Transverse colon (tissue), 4 donors: ENCODE data around the gene PRKAR1B. TPM values are rescaled to one million over a fixed set of nuclear protein-coding genes. Genes with fewer than 3 reads are reported as not detected.

Experiments
- DNase-seq: peaks from one replicate; pipeline ENCODE4 v3.0.0-alpha.2; 2019
- H3K27ac ChIP-seq, 4 donors: fragments of 200-600 bp; sonication (generic); 2 replicates each; pipeline ENCODE4 v1.5.1; 2016 to 2018; ENCODE audit warnings: inconsistent platforms in 4 of 4
- H3K27me3 ChIP-seq: fragments of 200-600 bp; sonication (generic); 2 replicates; pipeline ENCODE4 v1.5.1; 2017; ENCODE audit warnings: inconsistent platforms
- H3K36me3 ChIP-seq, 4 donors: fragments of 200-600 bp; sonication (generic); 2 replicates each; pipeline ENCODE4 v1.5.1; 2017 to 2019; ENCODE audit warnings: inconsistent platforms in 4 of 4
- H3K4me1 ChIP-seq, 4 donors: fragments of 200-600 bp; sonication (generic); 2 replicates each; pipeline ENCODE4 v1.5.1; 2017 to 2020; ENCODE audit warnings: inconsistent platforms in 4 of 4
- H3K4me3 ChIP-seq, 4 donors: fragments of 200-600 bp; sonication (generic); 1 replicate in 1 of 4; 2 replicates in 3 of 4; pipeline versions ENCODE4 v1.5.1 to v1.6.1; 2017 to 2019; ENCODE audit warnings: inconsistent platforms in 4 of 4
- H3K9me3 ChIP-seq, 2 donors: fragments of 200-600 bp; sonication (generic); 2 replicates each; pipeline ENCODE4 v1.5.1; 2017 to 2019; ENCODE audit warnings: inconsistent platforms in 2 of 2
- EP300 ChIP-seq: sonication (generic); formaldehyde crosslinking; IDR thresholded peaks from one replicate; pipeline ENCODE4 v1.6.1; 2017; ENCODE audit warnings: antibody characterized with exemption, low read depth
- POLR2A ChIP-seq: fragments of 450-650 bp; IDR thresholded peaks from one replicate; pipeline ENCODE4 v1.6.1; 2016; ENCODE audit warnings: antibody characterized with exemption, mild to moderate bottlenecking, moderate library complexity
- POLR2AphosphoS5 ChIP-seq, 3 donors: sonication (generic); formaldehyde crosslinking; IDR thresholded peaks; one replicate each; pipeline ENCODE4 v1.6.1; 2016; ENCODE audit warnings: antibody characterized with exemption in 3 of 3
- WGBS, 2 donors: methylation state at CpG; one replicate each; pipeline ENCODE4 v1.1.5; 2018; ENCODE audit warnings: low coverage in 1 of 2; 5-methylcytosine and 5-hydroxymethylcytosine counted together
- in situ Hi-C, 4 donors: fragments of 200-750 bp; cut with MboI; loops; one replicate each; pipeline versions ENCODE4 v1.15.0 to v1.15.1; 2017; ENCODE audit warnings: low sequenced_read_pairs in 3 of 4, low pct_ligation_motif_present in 1 of 4, low pct_unique_long_range_greater_than_20kb in 1 of 4
- intact Hi-C: fragments of 100-400 bp; cut with DNase I; formaldehyde crosslinking; loops from one replicate; pipeline ENCODE4 v1.15.1; 2023; ENCODE audit warnings: low total_unique reads
- total RNA-seq, 4 donors: library from RNA; depleted of rRNA; stranded (reverse); fragments of >200 nt; gene quantifications; one replicate each; pipeline ENCODE4 v1.1.0, GENCODE V29; 2016
- TF ChIP-seq, protein P1 (sequence below), 5 experiments: fragments of 200-600 bp in 3 of 5; fragments of 450-650 bp in 2 of 5; sonication (generic) in 3 of 5; IDR thresholded peaks; 1 replicate in 2 of 5; 2 replicates in 3 of 5; pipeline ENCODE4 v1.5.1; 2016 to 2017; ENCODE audit warnings: antibody characterized with exemption in 5 of 5, inconsistent platforms in 3 of 5, mild to moderate bottlenecking in 2 of 5, moderate library complexity in 1 of 5

PRKAR1B gene
- total RNA-seq, 4 donors from 2014 or later = 15.7 to 53.9 (median 16.9) TPM

DNA sequence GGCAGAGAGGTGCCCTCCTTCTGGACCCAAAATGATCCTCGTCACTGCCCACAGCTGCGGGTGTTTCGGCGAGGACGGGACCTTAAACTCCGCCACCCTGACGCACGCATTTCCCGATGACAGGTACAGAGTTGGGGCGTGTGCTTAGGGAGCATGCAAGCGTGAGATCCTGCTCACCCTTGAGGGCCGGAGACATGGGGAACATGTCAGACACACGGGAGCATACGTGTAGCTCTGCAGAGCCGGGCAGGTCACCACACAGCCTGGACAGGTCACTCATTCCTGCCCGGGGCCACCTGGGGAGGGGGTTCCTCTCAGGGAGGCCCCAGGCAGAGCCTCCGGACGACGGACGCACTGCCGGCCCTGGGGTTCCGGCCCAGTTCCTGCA, 149.8 kb downstream of the PRKAR1B start:
- Histone ChIP-seq H3K9me3 (no peaks in the 10 kb centered on the region), H3K36me3 (no peaks in the 10 kb centered on the region), H3K4me1 (peaks cover 0 to 13% (median 6%) of the 10 kb centered on the region in 4 donors), H3K4me3 (no peak overlapping the region), H3K27me3 (no peaks in the 10 kb centered on the region), H3K27ac (no peak overlapping the region)
- in situ Hi-C loops (no loop called here), intact Hi-C loops (no loop called here)
- TF ChIP-seq POLR2AphosphoS5 (IDR thresholded peaks at IDR 0.05) (no peak), EP300 (no peak), POLR2A (no peak)
- TF ChIP-seq, protein P1, sequence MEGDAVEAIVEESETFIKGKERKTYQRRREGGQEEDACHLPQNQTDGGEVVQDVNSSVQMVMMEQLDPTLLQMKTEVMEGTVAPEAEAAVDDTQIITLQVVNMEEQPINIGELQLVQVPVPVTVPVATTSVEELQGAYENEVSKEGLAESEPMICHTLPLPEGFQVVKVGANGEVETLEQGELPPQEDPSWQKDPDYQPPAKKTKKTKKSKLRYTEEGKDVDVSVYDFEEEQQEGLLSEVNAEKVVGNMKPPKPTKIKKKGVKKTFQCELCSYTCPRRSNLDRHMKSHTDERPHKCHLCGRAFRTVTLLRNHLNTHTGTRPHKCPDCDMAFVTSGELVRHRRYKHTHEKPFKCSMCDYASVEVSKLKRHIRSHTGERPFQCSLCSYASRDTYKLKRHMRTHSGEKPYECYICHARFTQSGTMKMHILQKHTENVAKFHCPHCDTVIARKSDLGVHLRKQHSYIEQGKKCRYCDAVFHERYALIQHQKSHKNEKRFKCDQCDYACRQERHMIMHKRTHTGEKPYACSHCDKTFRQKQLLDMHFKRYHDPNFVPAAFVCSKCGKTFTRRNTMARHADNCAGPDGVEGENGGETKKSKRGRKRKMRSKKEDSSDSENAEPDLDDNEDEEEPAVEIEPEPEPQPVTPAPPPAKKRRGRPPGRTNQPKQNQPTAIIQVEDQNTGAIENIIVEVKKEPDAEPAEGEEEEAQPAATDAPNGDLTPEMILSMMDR (IDR thresholded peaks at IDR 0.05) = no peak
- no peak for DNase-seq
- WGBS, 2 donors = 97% methylated on average over 20 of the region's 22 CpGs; no CpG with 5 or more reads in 1 of the 2 donors

DNA sequence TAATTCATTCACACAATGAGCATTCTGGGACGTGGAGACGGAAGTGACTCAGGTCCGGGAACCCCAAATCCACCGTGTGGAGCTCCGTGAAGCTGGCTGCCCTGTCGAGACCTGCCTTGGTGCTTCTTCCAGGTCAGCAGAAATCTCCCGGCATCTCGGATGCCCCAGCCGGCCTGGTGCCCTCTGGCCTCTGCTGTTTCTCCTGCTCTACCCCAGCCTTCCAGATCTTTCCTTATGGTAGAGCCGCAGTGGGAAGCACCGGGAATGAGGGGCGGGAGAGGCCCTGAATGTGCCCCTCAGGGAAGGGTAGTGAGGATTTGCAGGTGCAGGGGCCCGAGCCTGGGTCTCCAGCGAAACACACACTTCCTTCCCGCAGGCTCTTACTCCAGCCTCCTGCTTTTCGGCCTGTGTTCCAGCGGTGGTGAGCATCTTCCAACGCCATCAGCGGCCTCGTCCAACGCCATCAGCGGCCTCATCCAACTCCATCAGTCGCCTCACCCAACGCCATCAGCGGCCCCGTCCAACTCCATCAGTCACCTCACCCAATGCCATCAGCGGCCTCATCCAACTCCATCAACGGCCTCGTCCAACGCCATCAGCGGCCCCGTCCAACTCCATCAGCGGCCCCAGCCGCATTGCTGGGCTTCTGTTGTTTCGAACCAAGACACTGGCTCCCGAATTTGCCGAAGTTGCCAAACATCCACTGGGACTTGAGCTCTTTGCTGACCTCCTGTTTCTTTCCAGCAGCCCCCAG, 150.4 kb downstream of the PRKAR1B start:
- Histone ChIP-seq H3K27ac (no peak overlapping the region), H3K36me3 (no peaks in the 10 kb centered on the region), H3K4me1 (peaks cover 0 to 13% (median 6%) of the 10 kb centered on the region in 4 donors), H3K27me3 (no peaks in the 10 kb centered on the region), H3K4me3 (no peak overlapping the region), H3K9me3 (no peaks in the 10 kb centered on the region)
- 93 to 96% methylated on average over 10 to 37 of the region's 37 CpGs for WGBS, 2 donors
- no peak for DNase-seq
- intact Hi-C loops = no loop called here
- in situ Hi-C loops = no loop called here
- TF ChIP-seq POLR2A = no peak
- no peak for TF ChIP-seq POLR2AphosphoS5 (IDR thresholded peaks at IDR 0.05)
- TF ChIP-seq EP300 = no peak
- TF ChIP-seq, protein P1 (IDR thresholded peaks at IDR 0.05) = no peak

DNA sequence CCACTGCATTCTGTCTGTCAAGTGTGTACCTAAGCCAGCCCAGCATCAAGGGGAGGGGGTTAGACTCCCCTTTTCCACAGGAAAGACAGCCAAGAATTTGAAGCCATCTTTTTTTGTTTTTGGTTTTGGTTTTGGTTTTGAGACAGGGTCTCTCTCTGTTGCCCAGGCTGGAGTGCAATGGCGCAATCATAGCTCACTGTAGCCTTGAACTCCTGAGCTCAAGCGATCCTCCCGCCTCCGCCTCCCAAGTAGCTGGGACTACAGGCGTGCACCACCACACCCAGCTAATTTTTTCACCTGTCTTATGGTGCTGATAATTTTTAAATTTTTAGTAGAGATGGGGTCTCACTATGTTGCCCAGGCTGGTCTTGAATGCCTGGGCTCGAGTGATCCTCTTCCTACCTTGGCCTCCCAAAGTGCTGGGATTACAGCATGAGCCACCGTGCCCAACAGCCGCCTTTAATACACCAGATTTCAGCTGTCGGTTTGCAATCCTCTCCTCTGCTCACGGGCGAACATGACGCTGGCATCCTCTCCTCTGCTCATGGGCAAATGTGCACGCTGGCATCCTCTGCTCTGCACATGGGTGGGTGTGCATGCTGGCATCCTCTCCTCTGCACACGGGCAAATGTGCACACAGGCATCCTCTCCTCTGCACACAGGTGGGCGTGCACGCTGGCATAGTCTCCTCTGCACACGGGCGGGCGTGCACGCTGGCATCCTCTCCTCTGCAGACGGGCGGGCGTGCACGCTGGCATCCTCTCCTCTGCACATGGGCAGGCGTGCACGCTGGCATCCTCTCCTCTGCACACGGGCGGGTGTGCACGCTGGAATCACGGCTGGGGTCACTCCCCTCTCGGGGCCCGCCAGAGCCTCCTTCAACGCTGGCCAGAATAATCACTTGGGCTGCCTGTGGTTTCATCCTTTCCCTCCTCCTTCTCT, 151.4 kb downstream of the PRKAR1B start:
- WGBS, 2 donors = 93 to 100% methylated on average over 2 to 33 of the region's 33 CpGs
- in situ Hi-C loops = no loop called here
- Histone ChIP-seq H3K27ac (no peak overlapping the region), H3K4me3 (no peak overlapping the region), H3K27me3 (no peaks in the 10 kb centered on the region), H3K9me3 (no peaks in the 10 kb centered on the region), H3K4me1 (peaks cover 0 to 13% (median 6%) of the 10 kb centered on the region in 4 donors), H3K36me3 (no peaks in the 10 kb centered on the region)
- no peak for TF ChIP-seq EP300
- TF ChIP-seq, protein P1 (IDR thresholded peaks at IDR 0.05) = no peak
- no peak for TF ChIP-seq POLR2AphosphoS5 (IDR thresholded peaks at IDR 0.05)
- intact Hi-C loops = no loop called here
- DNase-seq = no peak
